SH-SY5Y (cell line): Measurements from ENCODE around the gene HMGCS2.

ENCODE experiments used
- GATA2 ChIP-seq: IDR thresholded peaks from 2 replicates; pipeline ENCODE4 v1.6.1; 2011; ENCODE audit warnings: mild to moderate bottlenecking, low read depth, low read length
- GATA3 ChIP-seq: IDR thresholded peaks from 2 replicates; pipeline ENCODE4 v1.6.1; 2011; ENCODE audit warnings: low read depth, mild to moderate bottlenecking, low read length, moderate library complexity

The HMGCS2 gene

DNA sequence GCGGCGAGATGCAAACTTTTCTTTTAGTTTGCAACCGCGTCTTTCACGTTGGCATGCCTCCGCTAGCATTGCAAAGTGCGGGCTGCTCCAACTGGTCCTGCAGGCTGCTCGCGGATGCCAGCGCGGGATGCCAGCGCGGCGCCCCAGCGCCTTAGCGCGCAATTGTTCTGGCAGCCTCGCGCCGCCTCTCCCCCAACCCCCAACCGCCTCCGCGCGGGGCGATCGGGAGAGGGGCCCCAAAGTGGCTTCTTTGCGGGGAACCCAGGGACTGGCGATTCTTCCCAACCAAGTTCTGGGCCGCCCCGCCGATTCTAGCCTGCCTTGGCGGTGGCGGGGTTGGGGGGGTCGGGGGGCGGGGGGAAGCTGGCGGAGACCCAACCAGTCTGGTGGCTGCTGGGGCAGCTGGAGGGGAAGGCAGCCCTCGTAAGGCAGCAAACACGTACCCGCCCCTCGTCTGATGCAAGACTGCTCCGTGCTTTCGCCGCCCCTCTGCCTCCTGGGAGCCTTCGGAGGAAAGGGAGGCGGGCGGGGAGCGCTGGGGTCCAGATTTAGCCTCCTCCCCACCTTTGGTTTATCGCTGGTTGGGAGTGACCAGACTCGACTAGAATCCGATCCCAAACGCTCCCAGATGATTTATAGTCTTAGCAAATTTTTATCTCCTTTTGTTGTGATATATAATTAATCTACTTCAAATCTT lies 56.2 kb downstream of the HMGCS2 start:
- TF ChIP-seq GATA3 (no peak), GATA2 (no peak)

- TF ChIP-seq GATA3 (no peak), GATA2 (no peak)
Measured at GRCh38 chr1:119711804-119712341, 56.8 kb downstream of the HMGCS2 start, which contains the start of gene PHGDH. PHGDH (plus strand) TSS chr1:119711934; CDS start chr1:119712023, 89 bp downstream.

- TF ChIP-seq GATA2 (no peak), GATA3 (no peak)
Measured at GRCh38 chr1:119703666-119704450, 64.8 kb downstream of the HMGCS2 start.

- TF ChIP-seq GATA3 (no peak), GATA2 (no peak)
Measured at GRCh38 chr1:119702384-119702783, 66.3 kb downstream of the HMGCS2 start.

- TF ChIP-seq GATA2 = no peak
- TF ChIP-seq GATA3 = no peak
Measured at GRCh38 chr1:119701659-119702058, 67.0 kb downstream of the HMGCS2 start.

GRCh38 chr1:119700326-119700725 lies 68.4 kb downstream of the HMGCS2 start:
- TF ChIP-seq GATA2 = no peak
- no peak for TF ChIP-seq GATA3
